ENCODE results near the gene NTSR1.

Gene NTSR1

DNA sequence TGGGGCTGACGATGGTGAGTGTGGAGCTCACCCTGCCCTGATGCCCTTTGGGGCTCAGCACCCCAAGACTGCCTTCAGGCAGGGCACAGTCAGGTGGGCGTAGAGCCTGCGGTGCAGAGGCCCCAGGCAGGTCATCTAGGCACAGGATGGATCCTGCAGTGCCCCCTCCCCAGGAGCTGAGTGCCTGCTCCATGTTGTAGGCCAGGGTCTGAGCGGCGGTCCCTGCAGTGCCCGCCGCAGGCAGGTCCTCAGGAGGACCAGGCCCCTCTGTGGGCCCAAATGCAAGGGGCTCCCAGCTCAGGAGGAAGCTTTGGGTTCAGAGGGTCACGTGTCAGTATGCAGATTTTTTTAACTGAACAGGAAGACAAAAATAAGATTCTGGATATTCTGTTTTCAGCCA is 90.4 kb downstream of the NTSR1 start:
- H3K4me1 ChIP-seq (ENCODE audit: insufficient read depth, low read length): peaks cover 32% of the 10 kb centered on the region

DNA sequence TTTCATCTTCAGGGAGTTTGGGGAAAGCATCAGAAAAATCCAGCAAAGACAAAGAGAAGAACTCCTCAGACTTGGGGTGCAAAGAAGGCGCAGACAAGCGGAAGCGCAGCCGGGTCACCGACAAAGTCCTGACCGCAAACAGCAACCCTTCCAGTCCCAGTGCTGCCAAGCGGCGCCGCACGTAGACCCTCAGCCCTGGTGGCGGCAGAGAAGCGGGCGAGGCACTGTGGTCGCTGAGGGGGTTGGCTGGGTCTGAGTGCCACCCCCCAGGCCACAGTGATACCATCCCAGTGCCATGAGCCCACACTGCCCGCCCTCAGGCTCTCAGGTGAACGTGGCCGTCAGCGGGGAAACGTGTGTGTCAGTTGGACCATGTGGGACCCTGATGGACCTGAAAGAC is 90.8 kb downstream of the NTSR1 start:
- H3K4me1 ChIP-seq (ENCODE audit: insufficient read depth, low read length): peaks cover 32% of the 10 kb centered on the region
- no peaks in the 10 kb centered on the region for H3K9me3 ChIP-seq (ENCODE audit: low read length)
- no peaks in the 10 kb centered on the region for H3K27me3 ChIP-seq (ENCODE audit: control insufficient read depth in 1 of 2, insufficient read depth in 2 of 2, low read length in 2 of 2)
- no peak overlapping the region for H3K4me3 ChIP-seq (ENCODE audit: low read depth in 1 of 2, low read length in 2 of 2)
- no peak overlapping the region for H3K9ac ChIP-seq (ENCODE audit: low read length)
- peaks cover 34% of the 10 kb centered on the region for H3K36me3 ChIP-seq (ENCODE audit: insufficient read depth, low read length)
- H3K27ac ChIP-seq (ENCODE audit: low read depth, low read length): no peak overlapping the region

More for the DNA sequence above, 90.4 kb downstream of the NTSR1 start:
- Histone ChIP-seq H3K36me3 (ENCODE audit: insufficient read depth, low read length) (peaks cover 34% of the 10 kb centered on the region), H3K27me3 (ENCODE audit: control insufficient read depth in 1 of 2, insufficient read depth in 2 of 2, low read length in 2 of 2) (no peaks in the 10 kb centered on the region), H3K4me3 (ENCODE audit: low read depth in 1 of 2, low read length in 2 of 2) (no peak overlapping the region), H3K27ac (ENCODE audit: low read depth, low read length) (no peak overlapping the region), H3K9ac (ENCODE audit: low read length) (no peak overlapping the region), H3K9me3 (ENCODE audit: low read length) (no peaks in the 10 kb centered on the region)

DNA sequence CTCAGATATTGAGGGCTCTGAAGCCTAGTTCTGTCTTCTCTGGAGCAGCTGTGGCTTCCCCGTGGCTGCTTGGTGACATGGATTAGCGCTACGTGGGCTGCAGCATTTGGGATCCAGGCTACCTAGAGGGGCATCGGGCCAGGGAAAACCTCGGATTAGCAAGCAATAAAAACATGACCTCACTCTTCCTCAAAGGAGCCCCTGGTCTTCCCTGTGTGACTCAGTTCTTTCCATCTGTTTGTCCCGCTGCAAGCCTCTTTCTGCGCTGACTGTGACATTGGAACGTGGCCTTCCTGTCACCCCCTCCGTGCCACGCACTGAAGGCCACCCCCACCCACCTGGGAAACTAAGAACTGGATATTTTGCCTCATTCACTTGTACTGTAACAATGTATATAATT is 91.2 kb downstream of the NTSR1 start:
- no peaks in the 10 kb centered on the region for H3K9me3 ChIP-seq (ENCODE audit: low read length)
- peaks cover 34% of the 10 kb centered on the region for H3K36me3 ChIP-seq (ENCODE audit: insufficient read depth, low read length)
- H3K27ac ChIP-seq (ENCODE audit: low read depth, low read length): no peak overlapping the region
- peaks cover 32% of the 10 kb centered on the region for H3K4me1 ChIP-seq (ENCODE audit: insufficient read depth, low read length)
- no peak overlapping the region for H3K9ac ChIP-seq (ENCODE audit: low read length)
- H3K27me3 ChIP-seq (ENCODE audit: control insufficient read depth in 1 of 2, insufficient read depth in 2 of 2, low read length in 2 of 2): no peaks in the 10 kb centered on the region
- no peak overlapping the region for H3K4me3 ChIP-seq (ENCODE audit: low read depth in 1 of 2, low read length in 2 of 2)

DNA sequence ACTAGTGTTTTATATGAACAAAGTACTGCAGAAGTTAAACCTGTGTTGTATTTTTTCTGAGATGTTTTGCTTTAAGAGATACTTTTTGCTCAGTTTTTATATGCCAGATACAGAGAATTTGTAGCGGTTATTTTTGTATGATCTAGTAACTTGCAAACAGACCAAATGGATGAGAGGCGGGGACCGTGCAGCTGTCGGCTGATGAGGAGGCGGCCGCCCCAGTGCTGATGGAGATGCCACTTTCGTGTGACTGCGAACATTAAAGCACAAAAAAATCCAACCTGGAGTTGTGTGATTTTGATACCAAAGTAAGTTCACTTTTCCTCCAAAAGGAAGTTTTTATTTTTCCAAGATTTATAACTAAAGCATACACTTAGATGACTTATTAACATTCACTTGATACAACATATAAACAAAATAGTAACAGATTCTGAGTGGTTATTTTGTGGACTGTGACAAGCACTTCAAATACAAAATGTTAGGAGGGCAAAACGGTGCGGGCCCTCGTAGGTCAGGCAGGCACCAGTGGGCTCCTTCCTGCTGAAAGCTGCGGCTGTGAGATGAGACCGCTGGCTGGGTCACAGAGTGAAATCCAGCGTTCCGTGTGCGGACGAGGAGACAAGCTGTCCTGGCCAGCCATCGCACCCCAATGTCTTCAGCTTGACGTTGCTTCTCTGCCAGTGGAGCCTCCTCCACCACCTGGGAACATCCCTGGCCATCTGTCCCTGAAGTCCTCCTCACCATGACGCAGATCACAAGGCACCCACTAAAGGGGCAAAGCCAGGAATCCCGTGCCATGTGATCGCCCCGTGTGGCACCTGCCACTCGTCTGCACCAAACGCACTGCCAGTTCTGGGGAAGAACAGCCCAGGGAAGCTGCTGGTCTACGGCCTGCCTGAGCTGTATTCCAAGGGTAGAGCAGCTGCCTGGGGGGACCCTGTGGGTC is 92.0 kb downstream of the NTSR1 start:
- Histone ChIP-seq H3K4me1 (ENCODE audit: insufficient read depth, low read length) (peaks cover 32% of the 10 kb centered on the region), H3K27me3 (ENCODE audit: control insufficient read depth in 1 of 2, insufficient read depth in 2 of 2, low read length in 2 of 2) (no peaks in the 10 kb centered on the region), H3K9me3 (ENCODE audit: low read length) (no peaks in the 10 kb centered on the region), H3K27ac (ENCODE audit: low read depth, low read length) (no peak overlapping the region), H3K9ac (ENCODE audit: low read length) (no peak overlapping the region), H3K4me3 (ENCODE audit: low read depth in 1 of 2, low read length in 2 of 2) (no peak overlapping the region), H3K36me3 (ENCODE audit: insufficient read depth, low read length) (peaks cover 34% of the 10 kb centered on the region)

DNA sequence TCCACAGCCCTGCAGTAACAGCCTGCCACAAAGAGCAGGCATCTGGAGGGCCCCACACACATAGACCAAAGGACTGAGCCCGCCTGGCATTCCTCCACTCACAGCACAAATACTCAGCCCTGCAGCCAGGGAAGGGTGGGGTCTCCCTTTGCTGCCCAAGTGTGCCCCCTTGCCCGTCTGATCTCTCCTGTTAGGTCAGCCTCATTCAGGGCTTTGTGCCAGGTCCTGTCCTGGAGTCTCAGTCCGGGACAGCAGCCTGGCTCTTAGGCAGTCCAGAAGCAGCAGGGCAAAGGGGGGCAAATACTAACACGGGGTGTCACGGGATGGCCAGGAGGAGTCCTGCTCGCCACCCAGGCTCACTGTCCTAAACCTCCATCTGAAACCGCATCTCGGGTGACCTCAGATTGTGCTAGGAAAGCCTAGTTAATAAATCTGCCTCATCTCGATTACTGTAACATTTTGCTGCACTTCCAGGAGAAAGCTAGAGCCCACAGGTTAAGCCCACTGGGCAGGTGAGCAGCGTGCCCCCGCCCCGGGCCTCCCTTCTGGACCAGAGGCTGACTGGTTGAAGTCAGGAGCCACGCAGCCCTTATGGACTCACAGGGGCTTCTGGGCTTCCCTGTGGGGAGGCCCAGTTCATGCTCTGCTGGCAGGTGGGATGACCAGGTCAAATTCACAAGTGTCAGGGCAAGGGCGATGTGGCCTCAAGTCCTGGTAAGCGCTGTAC is 92.8 kb downstream of the NTSR1 start:
- Histone ChIP-seq H3K4me1 (ENCODE audit: insufficient read depth, low read length) (peaks cover 40% of the 10 kb centered on the region), H3K9ac (ENCODE audit: low read length) (no peak overlapping the region), H3K27ac (ENCODE audit: low read depth, low read length) (no peak overlapping the region), H3K4me3 (ENCODE audit: low read depth in 1 of 2, low read length in 2 of 2) (no peak overlapping the region), H3K36me3 (ENCODE audit: insufficient read depth, low read length) (peaks cover 34% of the 10 kb centered on the region), H3K27me3 (ENCODE audit: control insufficient read depth in 1 of 2, insufficient read depth in 2 of 2, low read length in 2 of 2) (no peaks in the 10 kb centered on the region), H3K9me3 (ENCODE audit: low read length) (no peaks in the 10 kb centered on the region)

DNA sequence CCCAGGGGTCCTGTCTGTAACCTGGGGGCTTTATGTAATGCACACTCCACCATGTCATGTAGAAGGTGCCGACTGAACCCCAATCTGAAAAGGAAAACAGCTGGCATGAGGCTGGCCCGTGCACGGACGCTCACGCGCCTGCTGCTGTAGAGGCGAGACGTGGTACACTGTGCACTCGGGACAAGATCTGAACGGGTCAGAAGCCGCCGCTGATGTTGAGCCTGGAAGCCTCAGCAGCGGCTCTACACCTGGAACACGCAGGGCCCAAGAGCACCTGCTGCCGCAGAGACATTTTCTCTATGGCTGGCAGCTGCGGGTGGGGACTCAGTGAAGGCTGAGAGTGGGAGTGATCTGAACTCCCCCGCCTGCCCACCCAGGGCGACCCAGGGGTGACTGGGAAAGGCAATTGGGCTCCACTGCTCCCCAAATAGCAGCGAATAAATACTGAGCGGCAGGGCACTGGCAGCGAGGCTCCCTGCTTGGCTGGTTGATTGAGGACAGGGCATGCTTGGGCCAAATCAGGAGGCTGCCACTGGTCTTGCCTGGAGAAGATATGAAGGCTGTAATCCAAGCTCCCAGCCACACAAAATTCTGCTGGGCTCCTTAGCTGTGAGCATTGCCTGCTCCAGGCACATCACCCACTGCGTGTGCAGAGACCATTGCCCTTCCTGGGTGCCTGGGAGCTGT is 93.5 kb downstream of the NTSR1 start:
- Histone ChIP-seq H3K9me3 (ENCODE audit: low read length) (no peaks in the 10 kb centered on the region), H3K36me3 (ENCODE audit: insufficient read depth, low read length) (peaks cover 34% of the 10 kb centered on the region), H3K4me3 (ENCODE audit: low read depth in 1 of 2, low read length in 2 of 2) (no peak overlapping the region), H3K27me3 (ENCODE audit: control insufficient read depth in 1 of 2, insufficient read depth in 2 of 2, low read length in 2 of 2) (no peaks in the 10 kb centered on the region), H3K9ac (ENCODE audit: low read length) (no peak overlapping the region), H3K4me1 (ENCODE audit: insufficient read depth, low read length) (peaks cover 45% of the 10 kb centered on the region), H3K27ac (ENCODE audit: low read depth, low read length) (peak overlapping the region; percentile 3)

DNA sequence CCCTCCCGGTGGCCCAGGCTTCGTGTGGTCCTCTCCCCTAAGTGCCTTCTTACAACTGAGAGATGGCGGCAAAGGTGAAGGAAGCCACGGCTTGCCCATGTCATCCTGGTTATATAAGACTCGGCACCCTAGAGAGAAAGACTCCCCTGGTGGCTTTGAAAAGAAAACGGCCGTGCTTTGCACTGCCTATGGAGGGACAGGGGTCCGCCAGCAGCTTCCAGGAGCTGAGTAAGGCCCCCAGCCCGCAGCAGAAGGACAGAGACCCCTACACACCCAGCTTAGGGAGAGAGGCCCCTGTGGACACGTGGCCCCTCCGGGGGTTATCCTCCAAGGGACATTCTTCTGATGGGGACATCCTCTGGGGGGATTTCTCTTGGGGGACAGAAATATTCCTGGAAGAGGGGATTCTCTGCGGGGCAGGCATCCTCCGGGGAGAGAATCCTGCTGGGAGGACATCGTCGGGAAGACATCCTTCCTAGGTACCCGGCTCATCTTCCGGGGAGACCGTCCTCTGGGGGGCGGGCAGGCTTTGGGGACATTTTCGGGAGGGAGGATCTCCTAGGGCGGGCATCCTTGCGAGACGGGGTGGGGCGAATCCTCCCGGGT is 95.5 kb downstream of the NTSR1 start:
- Histone ChIP-seq H3K9ac (ENCODE audit: low read length) (no peak overlapping the region), H3K36me3 (ENCODE audit: insufficient read depth, low read length) (peaks cover 39% of the 10 kb centered on the region), H3K4me1 (ENCODE audit: insufficient read depth, low read length) (peaks cover 51% of the 10 kb centered on the region), H3K27ac (ENCODE audit: low read depth, low read length) (peak overlapping the region; percentile 62), H3K9me3 (ENCODE audit: low read length) (no peaks in the 10 kb centered on the region), H3K4me3 (ENCODE audit: low read depth in 1 of 2, low read length in 2 of 2) (peak overlapping the region in 1 of 2 donors; percentile 52), H3K27me3 (ENCODE audit: control insufficient read depth in 1 of 2, insufficient read depth in 2 of 2, low read length in 2 of 2) (no peaks in the 10 kb centered on the region)

DNA sequence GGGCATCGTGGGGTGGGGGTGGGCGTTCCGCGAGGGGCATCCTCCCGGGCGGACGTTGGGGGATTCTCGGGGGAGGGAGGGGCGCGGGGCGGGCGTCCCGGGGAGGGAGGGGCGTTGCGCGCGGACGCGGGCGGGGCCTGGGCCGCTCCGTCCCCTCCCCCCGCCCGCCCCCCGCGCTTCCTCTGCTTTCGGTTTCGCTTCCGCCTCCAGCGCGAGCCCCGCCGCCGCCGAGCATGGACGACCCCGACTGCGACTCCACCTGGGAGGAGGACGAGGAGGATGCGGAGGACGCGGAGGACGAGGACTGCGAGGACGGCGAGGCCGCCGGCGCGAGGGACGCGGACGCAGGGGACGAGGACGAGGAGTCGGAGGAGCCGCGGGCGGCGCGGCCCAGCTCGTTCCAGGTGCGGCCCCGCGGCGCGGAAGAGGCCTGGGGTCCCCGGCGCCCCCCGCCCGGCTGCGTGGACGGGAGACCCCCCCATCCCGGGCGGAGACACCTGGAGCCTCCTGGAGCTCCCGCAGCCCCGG is 96.1 kb downstream of the NTSR1 start, which contains the start of gene OGFR:
OGFR (plus strand) TSS at position 209 of the 528 bp plus-strand sequence; CDS start at position 234, 25 bp downstream.
- H3K27ac ChIP-seq (ENCODE audit: low read depth, low read length): peak within 1 kb of the TSS; percentile 83
- no peaks in the 10 kb centered on the region for H3K27me3 ChIP-seq (ENCODE audit: control insufficient read depth in 1 of 2, insufficient read depth in 2 of 2, low read length in 2 of 2)
- peaks cover 51% of the 10 kb centered on the region for H3K4me1 ChIP-seq (ENCODE audit: insufficient read depth, low read length)
- H3K4me3 ChIP-seq (ENCODE audit: low read depth in 1 of 2, low read length in 2 of 2): peak within 1 kb of the TSS; percentile 67 to 97
- no peaks in the 10 kb centered on the region for H3K9me3 ChIP-seq (ENCODE audit: low read length)
- H3K9ac ChIP-seq (ENCODE audit: low read length): peak within 1 kb of the TSS; percentile 23
- peaks cover 39% of the 10 kb centered on the region for H3K36me3 ChIP-seq (ENCODE audit: insufficient read depth, low read length)

DNA sequence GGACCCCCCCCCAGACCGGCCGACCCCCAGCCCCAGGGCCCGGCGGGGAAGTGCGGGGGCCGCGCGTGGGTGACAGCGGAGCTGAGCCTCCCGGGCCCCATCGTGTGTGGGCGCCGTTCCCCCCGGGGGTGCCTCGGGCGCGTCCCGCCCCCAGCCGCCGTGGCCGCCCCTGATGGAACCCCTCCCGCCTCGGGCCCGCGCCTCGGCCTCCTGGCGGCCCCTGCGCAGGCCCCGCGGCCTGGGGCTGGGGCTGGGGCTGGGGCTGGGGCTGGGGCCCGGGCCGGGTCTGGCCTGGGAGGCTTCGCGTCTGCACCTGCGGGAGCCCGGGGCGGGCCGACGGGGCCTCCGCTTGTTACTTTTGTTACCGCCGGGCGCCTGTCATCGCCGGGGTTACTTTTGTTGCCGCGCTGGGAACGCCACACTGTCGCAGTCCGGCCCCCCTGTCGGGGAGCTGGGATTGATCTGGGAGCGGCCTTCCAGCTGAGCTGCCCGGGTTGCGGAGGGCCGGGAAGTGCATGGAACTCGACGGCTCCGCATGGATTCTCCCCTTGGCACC is 96.6 kb downstream of the NTSR1 start:
- peak overlapping the region; percentile 23 for H3K9ac ChIP-seq (ENCODE audit: low read length)
- no peaks in the 10 kb centered on the region for H3K9me3 ChIP-seq (ENCODE audit: low read length)
- H3K4me1 ChIP-seq (ENCODE audit: insufficient read depth, low read length): peaks cover 51% of the 10 kb centered on the region
- peak overlapping the region; percentile 83 for H3K27ac ChIP-seq (ENCODE audit: low read depth, low read length)
- H3K36me3 ChIP-seq (ENCODE audit: insufficient read depth, low read length): peaks cover 40% of the 10 kb centered on the region
- no peaks in the 10 kb centered on the region for H3K27me3 ChIP-seq (ENCODE audit: control insufficient read depth in 1 of 2, insufficient read depth in 2 of 2, low read length in 2 of 2)
- H3K4me3 ChIP-seq (ENCODE audit: low read depth in 1 of 2, low read length in 2 of 2): peak overlapping the region; percentile 67 to 97

DNA sequence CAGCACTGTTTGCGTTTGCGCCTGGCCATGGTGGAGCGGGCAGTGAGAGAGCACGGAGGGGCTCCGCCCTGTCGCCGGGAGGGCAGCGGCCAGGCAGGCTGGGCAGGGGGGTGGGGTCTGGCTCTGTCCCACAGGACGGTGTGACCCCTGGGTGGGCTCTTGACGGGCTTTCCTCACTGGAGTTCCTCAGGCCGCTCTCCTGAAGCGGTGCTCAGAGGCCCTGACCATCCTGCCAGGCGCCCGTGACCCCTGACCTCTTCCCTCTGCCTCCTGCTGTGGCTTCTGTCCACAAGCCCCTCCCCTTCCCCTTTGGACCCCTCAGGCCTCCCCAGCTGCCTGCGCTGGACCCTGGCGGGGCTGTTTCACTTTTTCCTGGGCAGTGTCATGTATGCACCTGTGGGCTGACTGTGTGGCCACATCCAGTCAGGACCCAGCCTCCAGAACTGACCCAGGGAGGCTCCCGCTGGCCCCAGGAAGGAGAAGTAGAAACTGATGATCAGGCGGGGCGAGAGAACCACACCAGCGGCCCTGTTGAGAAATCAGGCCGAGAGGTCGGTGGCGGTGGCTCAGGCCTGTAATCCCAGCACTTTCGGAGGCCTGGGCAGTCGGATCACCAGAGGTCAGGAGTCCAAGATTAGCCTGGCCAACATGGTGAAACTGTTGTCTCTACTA is 97.2 kb downstream of the NTSR1 start:
- Histone ChIP-seq H3K27me3 (ENCODE audit: control insufficient read depth in 1 of 2, insufficient read depth in 2 of 2, low read length in 2 of 2) (no peaks in the 10 kb centered on the region), H3K27ac (ENCODE audit: low read depth, low read length) (peak overlapping the region; percentile 83), H3K4me3 (ENCODE audit: low read depth in 1 of 2, low read length in 2 of 2) (peak overlapping the region; percentile 67 to 97), H3K9ac (ENCODE audit: low read length) (peak overlapping the region; percentile 23), H3K4me1 (ENCODE audit: insufficient read depth, low read length) (peaks cover 51% of the 10 kb centered on the region), H3K36me3 (ENCODE audit: insufficient read depth, low read length) (peaks cover 40% of the 10 kb centered on the region), H3K9me3 (ENCODE audit: low read length) (no peaks in the 10 kb centered on the region)

Data from muscle layer of colon (tissue), 2 donors.